Measurements from ENCODE around the gene SRSF4.

DNA sequence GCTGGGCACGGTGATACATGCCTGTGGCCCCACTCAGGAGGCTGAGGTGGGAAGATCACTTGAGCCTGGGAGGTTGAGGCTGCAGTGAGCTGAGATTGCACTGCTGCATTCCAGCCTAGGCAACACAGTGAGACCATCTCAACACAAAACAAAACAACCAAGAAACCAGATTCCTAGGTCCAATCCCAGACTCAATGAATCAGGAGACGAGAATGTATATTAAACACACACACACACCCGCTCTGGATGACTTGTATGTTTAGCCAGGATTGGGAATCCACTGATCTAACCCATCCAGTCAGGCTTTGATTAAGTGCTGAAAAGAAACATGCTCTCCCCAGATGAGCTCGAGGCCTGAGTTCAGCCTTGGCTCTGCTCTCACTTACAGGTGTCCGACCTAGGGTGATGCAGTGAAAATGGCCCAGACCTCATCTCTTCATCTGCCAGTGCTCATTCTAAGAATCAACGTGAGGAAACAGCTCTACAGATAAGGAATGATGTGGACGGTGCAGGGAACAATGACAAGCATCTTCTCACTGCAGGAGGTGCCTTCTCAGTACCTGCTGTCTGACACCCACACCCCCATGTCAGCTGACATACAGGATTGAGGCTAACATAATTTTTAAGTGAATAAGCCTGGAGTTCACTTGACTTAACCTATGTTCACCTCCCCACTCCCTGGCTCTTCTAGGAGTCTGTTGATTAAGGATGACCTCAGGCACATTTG lies 15.3 kb upstream of the SRSF4 start:
- TF ChIP-seq GATA2 (IDR thresholded peaks at IDR 0.05; ENCODE audit: low read depth, low read length) (no peak), GATA3 (IDR thresholded peaks at IDR 0.05; ENCODE audit: low read depth, low read length) (no peak)
